SK-N-MC (cell line): ENCODE measurements around the gene PGM1.

Source experiments
- DNase-seq: peaks from one replicate; pipeline ENCODE4 v3.0.0-alpha.2; 2011; ENCODE audit warnings: low read depth, low spot score
- H3K27ac ChIP-seq: fragments of 200-600 bp; sonication (generic); 2 replicates; pipeline ENCODE4 v1.5.1; 2016; ENCODE audit warnings: mixed run types
- H3K36me3 ChIP-seq: fragments of 200-600 bp; sonication (generic); 2 replicates; pipeline ENCODE4 v1.6.1; 2017; ENCODE audit warnings: antibody characterized with exemption, low read length, mixed read lengths; ENCODE audit not compliant: insufficient read depth
- H3K4me3 ChIP-seq: fragments of 200-600 bp; sonication (generic); 2 replicates; pipeline ENCODE4 v1.5.1; 2016
- H3K9ac ChIP-seq: fragments of 200-600 bp; sonication (generic); 2 replicates; pipeline ENCODE4 v1.8.0; 2017; ENCODE audit warnings: mixed run types, mixed read lengths; ENCODE audit not compliant: insufficient read length
- H3K9me3 ChIP-seq: fragments of 200-600 bp; sonication (generic); 2 replicates; pipeline ENCODE4 v1.6.1; 2017; ENCODE audit warnings: low read depth, mild to moderate bottlenecking, antibody characterized with exemption, low read length, moderate library complexity, mixed read lengths
- EZH2 ChIP-seq: fragments of 200-600 bp; sonication (generic); IDR thresholded peaks from one replicate; pipeline ENCODE4 v1.6.1; 2017; ENCODE audit warnings: antibody characterized with exemption
- FOXP2 ChIP-seq: optimal IDR thresholded peaks from 2 replicates; pipeline ENCODE3; 2011; ENCODE audit warnings: mild to moderate bottlenecking, moderate library complexity; ENCODE audit not compliant: insufficient read depth; ENCODE audit errors: extremely low read length, control extremely low read depth
- POLR2AphosphoS5 ChIP-seq: IDR thresholded peaks from 2 replicates; pipeline ENCODE4 v1.6.1; 2012; ENCODE audit warnings: mild to moderate bottlenecking, low read depth, low read length, borderline replicate concordance

Gene PGM1

GRCh38 chr1:63674238-63674864, 81.1 kb downstream of the PGM1 start:
- Histone ChIP-seq H3K27ac (no peak overlapping the region), H3K4me3 (no peak overlapping the region), H3K9ac (no peak overlapping the region), H3K36me3 (no peaks in the 10 kb centered on the region), H3K9me3 (peaks cover under 1% of the 10 kb centered on the region; the same call in 1 of the 2 replicates)
- TF ChIP-seq EZH2 (no peak), POLR2AphosphoS5 (no peak), FOXP2 (no peak)
- DNase-seq, result peak; percentile 22

GRCh38 chr1:63674865-63675419, 81.7 kb downstream of the PGM1 start:
- H3K4me3 ChIP-seq, result no peak overlapping the region
- no peak overlapping the region for H3K27ac ChIP-seq
- no peak overlapping the region for H3K9ac ChIP-seq
- H3K36me3 ChIP-seq, result no peaks in the 10 kb centered on the region
- peaks cover 3% of the 10 kb centered on the region; the same call in 1 of the 2 replicates for H3K9me3 ChIP-seq
- no peak for DNase-seq
- TF ChIP-seq POLR2AphosphoS5 (no peak), EZH2 (no peak), FOXP2 (no peak)

DNA sequence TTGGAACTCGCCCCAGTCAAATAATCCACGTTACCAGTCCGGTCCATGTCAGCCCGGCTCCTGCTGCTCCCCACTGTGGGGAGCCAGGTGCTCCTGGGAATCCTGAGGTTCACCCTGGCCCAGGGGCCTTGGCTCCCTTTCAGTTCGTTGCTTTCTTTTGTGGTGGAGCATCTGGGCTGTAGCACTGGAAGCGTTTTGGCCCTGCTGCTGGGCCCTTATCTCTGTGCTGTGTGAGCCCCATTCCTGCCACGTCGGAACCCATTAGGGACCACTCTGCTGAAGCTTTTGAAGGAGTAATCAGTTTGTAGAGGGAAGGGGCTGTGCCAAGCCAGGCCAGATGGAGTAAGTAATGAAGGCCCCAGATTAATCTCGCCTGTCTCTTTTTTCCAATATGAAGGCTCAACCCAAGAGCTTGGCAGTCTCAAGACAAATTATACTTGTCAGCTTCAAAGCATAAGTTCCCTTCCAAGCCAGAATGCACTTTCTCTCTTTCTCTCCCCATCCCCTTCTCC, 82.3 kb downstream of the PGM1 start:
- peaks cover 3% of the 10 kb centered on the region; the same call in 1 of the 2 replicates for H3K9me3 ChIP-seq
- no peak overlapping the region for H3K27ac ChIP-seq
- no peaks in the 10 kb centered on the region for H3K36me3 ChIP-seq
- no peak overlapping the region for H3K4me3 ChIP-seq
- H3K9ac ChIP-seq, result no peak overlapping the region
- TF ChIP-seq POLR2AphosphoS5 (no peak), FOXP2 (no peak), EZH2 (no peak)
- DNase-seq, result no peak

- no peak overlapping the region for H3K4me3 ChIP-seq
- H3K27ac ChIP-seq, result no peak overlapping the region
- TF ChIP-seq POLR2AphosphoS5 (no peak), EZH2 (no peak), FOXP2 (no peak)
- H3K36me3 ChIP-seq, result no peaks in the 10 kb centered on the region
- H3K9me3 ChIP-seq, result peaks cover 3% of the 10 kb centered on the region; the same call in 1 of the 2 replicates
- H3K9ac ChIP-seq, result no peak overlapping the region
- DNase-seq, result no peak
Observed at GRCh38 chr1:63677497-63677896, 84.3 kb downstream of the PGM1 start.

DNA sequence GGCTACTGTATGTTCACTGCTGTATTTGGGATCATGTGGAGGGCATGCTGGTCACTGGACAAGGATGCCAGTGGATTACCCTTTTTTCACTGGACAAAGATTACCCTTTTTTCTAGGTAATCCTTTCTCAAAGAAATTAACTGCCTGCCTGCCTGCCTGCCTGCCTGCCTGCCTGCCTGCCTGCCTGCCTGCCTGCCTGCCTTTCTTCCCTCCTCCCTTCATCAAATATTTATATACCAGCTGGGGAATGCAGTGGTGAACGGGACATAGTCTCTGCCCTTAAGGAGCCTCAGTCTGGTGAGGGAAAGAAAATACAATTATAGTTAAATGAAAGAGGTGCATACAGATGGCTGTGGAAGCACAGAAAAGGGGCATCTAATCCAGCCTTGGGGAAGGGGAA, 85.0 kb downstream of the PGM1 start:
- H3K9ac ChIP-seq, result no peak overlapping the region

DNA sequence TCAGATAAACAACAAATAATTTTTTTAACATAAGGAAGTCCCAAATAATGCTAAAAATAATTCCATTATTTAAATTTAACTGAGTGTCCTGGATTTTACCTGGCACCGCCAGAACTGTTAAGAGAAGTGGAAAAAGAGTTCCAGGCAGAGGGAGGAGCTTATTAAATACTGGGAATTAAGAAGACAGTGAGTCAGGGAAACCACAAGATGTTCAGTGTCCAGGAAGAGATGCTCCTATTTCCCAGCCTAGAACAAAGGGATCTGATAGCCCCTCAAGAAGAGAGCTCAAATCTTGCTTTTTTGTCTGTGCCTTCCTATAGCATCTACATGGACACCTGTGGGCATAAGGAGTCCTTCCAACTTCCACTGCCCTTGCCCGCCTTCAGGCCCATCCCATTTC, 85.9 kb downstream of the PGM1 start:
- TF ChIP-seq EZH2 (no peak), FOXP2 (no peak), POLR2AphosphoS5 (no peak)
- no peak for DNase-seq
- Histone ChIP-seq H3K36me3 (no peaks in the 10 kb centered on the region), H3K9ac (no peak overlapping the region), H3K9me3 (peaks cover 3% of the 10 kb centered on the region; the same call in 1 of the 2 replicates), H3K27ac (no peak overlapping the region), H3K4me3 (no peak overlapping the region)

More for the DNA sequence above, 85.0 kb downstream of the PGM1 start:
- H3K4me3 ChIP-seq, result no peak overlapping the region
- H3K36me3 ChIP-seq, result no peaks in the 10 kb centered on the region
- peaks cover 3% of the 10 kb centered on the region; the same call in 1 of the 2 replicates for H3K9me3 ChIP-seq
- no peak for DNase-seq
- TF ChIP-seq EZH2, result no peak
- TF ChIP-seq POLR2AphosphoS5, result no peak
- no peak for TF ChIP-seq FOXP2
- no peak overlapping the region for H3K27ac ChIP-seq

GRCh38 chr1:63679589-63679988, 86.4 kb downstream of the PGM1 start:
- Histone ChIP-seq H3K9ac (no peak overlapping the region), H3K36me3 (no peaks in the 10 kb centered on the region), H3K4me3 (no peak overlapping the region), H3K27ac (no peak overlapping the region), H3K9me3 (peaks cover 3% of the 10 kb centered on the region; the same call in 1 of the 2 replicates)
- no peak for TF ChIP-seq EZH2
- no peak for DNase-seq

DNA sequence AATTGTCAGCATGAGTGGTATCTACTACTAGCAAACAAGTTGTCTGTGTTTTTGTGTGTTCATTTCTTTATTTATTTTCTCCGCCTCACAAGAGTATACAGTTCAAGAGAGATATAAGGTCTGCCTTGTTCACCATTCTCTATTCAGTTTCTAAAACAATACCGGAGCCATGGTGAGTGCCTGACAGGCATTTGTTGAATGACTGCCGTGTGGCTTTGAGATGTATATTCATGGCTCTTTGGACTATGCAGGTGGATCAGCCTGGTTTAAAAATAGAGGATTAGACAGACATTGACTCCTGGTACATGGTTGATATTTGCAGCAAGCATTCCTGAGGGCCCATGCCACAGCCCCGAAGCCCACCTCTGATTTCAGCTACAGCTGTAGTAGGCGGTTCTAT, 89.7 kb downstream of the PGM1 start:
- Histone ChIP-seq H3K4me3 (no peak overlapping the region), H3K9me3 (peaks cover 3% of the 10 kb centered on the region; the same call in 1 of the 2 replicates), H3K27ac (no peak overlapping the region), H3K36me3 (no peaks in the 10 kb centered on the region), H3K9ac (no peak overlapping the region)
- no peak for DNase-seq
- no peak for TF ChIP-seq EZH2
- TF ChIP-seq FOXP2, result no peak
- no peak for TF ChIP-seq POLR2AphosphoS5
